MG63 (cell line): Measurements from ENCODE around the gene ZNF746. TPM values are rescaled to one million over a fixed set of nuclear protein-coding genes. Genes with fewer than 3 reads are reported as not detected.
"Not testable (repeated sequence)": the region's sequence is repeated elsewhere in the genome, so short reads cannot be mapped to it uniquely, and the experiment has no call there.

ENCODE experiments used
- DNase-seq: peaks from one replicate; pipeline ENCODE4 v3.0.0-alpha.2; 2020
- H3K27me3 ChIP-seq: fragments of 250-450 bp; sonication (Bioruptor Pico); 2 replicates; pipeline ENCODE4 v1.5.1; 2020; ENCODE audit warnings: mild to moderate bottlenecking, moderate library complexity
- H3K36me3 ChIP-seq: fragments of 250-450 bp; sonication (Bioruptor Pico); 2 replicates; pipeline ENCODE4 v1.5.1; 2020; ENCODE audit warnings: mild to moderate bottlenecking, moderate library complexity
- H3K4me3 ChIP-seq: fragments of 250-450 bp; sonication (Bioruptor Pico); 2 replicates; pipeline ENCODE4 v1.5.1; 2020; ENCODE audit warnings: mild to moderate bottlenecking, moderate library complexity
- H3K9me3 ChIP-seq: fragments of 250-450 bp; sonication (Bioruptor Pico); 2 replicates; pipeline ENCODE4 v1.5.1; 2020; ENCODE audit warnings: mild to moderate bottlenecking, moderate library complexity
- total RNA-seq: library from RNA; depleted of rRNA; stranded (reverse); fragments of >200 nt; shearing (Covaris generic); gene quantifications from 2 replicates; pipeline ENCODE4 v1.2.3, GENCODE V29; 2014; ENCODE audit warnings: low replicate concordance

The ZNF746 gene
- total RNA-seq, 1 experiment from 2014 or later = 14.4 TPM

DNA sequence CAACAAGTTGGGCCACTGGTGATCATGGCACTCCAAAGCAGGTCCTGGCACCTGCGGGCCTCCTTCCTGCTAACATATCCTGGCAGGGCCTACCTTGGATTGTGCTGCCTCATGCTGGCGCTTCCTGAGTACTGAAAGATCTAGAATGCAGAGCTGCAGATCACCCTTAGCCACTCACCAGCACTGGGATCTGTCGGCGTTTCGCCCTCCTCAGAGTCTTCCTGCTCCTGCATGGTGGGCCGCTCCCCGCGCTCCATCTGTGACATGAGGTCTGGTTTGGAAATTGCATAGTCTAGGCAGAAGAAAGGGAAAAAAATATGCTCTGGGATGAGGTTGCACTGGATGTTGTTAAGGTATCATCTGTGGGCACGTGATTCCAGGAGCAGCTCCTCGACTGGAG lies 46.8 kb downstream of the ZNF746 start:
- no peak for DNase-seq
- H3K36me3 ChIP-seq = peaks cover 8% of the 10 kb centered on the region
- H3K9me3 ChIP-seq = no peaks in the 10 kb centered on the region
- H3K4me3 ChIP-seq = no peak overlapping the region
- H3K27me3 ChIP-seq = no peaks in the 10 kb centered on the region

DNA sequence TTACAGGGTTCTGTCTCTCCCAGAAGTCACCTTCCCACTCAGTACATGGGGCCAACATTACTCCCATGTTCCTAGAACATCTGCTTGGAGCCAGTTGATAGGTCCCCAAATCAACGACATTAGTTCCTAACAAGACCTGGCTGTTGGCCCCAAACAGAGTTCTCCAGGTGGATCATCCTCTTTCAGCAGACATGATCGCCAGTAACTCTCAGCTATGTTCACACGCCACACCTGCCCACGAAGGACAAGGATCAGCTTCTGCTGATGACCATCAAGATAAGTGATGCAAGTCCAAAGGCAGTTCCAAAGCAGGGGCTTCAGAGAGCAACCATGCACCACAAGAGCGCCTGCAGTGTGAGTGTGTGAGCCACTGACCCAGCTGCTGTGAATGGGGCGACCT lies 47.7 kb downstream of the ZNF746 start:
- H3K36me3 ChIP-seq = peaks cover 8% of the 10 kb centered on the region
- DNase-seq = no peak
- no peak overlapping the region for H3K4me3 ChIP-seq
- H3K27me3 ChIP-seq = no peaks in the 10 kb centered on the region
- H3K9me3 ChIP-seq = no peaks in the 10 kb centered on the region

DNA sequence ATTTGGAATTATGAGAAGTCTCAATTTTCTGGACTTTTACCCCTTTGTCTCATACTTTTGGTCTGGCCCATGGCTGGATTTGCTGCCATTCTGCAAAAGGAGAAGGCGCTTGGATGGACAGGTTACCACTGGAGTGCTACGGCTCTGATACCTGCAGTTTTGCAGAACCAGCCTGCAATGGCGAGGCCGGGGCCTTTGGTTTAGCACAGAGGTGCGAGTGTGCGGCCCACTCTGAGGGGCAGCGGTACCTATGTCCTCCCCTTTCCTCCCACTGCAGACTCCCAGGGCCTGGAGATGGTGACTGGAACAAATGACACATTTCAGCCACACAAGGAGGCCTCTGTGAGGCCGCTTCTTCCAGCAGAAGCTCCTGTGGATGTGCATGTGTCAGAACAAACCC lies 48.6 kb downstream of the ZNF746 start:
- H3K4me3 ChIP-seq = no peak overlapping the region
- DNase-seq = no peak
- H3K27me3 ChIP-seq = no peaks in the 10 kb centered on the region
- H3K9me3 ChIP-seq = no peaks in the 10 kb centered on the region
- H3K36me3 ChIP-seq = peaks cover 5% of the 10 kb centered on the region

DNA sequence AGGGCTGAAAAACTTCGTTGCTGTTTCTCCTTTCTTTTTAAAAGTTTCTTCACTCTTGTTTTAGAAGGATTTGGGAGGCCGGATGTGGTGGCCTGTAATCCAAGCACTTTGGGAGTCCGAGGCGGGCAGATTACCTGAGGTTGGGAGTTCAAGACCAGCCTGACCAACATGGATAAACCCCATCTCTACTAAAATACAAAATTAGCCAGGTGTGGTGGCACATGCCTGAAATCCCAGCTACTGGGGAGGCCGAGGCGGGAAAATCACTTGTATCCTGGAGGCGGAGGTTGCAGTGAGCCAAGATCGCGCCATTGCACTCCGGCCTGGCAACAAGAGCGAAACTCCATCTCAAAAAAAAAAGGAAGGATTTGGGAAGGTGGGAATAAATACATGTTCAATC lies 51.6 kb downstream of the ZNF746 start:
- not testable (repeated sequence) for H3K36me3 ChIP-seq, DNase-seq, H3K9me3 ChIP-seq, H3K27me3 ChIP-seq, H3K4me3 ChIP-seq

DNA sequence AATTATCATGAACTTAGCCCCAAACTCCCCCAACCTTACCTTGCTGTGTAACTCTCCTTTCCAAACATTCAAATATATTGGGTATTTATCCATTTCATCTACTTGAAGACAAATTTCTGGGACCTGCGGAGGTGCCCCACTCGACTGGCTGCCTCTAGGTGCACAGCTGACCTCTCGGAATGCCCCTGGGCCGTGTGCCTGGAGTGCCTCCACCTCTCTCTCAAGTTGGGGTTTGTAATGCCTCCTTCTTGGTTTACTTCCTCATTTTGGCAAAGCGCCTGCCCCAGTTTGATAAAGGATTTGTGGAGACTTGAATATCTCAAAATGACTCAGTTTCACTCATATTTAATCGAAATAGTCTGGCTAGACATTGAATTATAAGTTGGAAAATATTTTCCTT lies 53.3 kb downstream of the ZNF746 start:
- H3K9me3 ChIP-seq = no peaks in the 10 kb centered on the region
- no peaks in the 10 kb centered on the region for H3K36me3 ChIP-seq
- no peak for DNase-seq
- H3K27me3 ChIP-seq = no peaks in the 10 kb centered on the region
- no peak overlapping the region for H3K4me3 ChIP-seq

DNA sequence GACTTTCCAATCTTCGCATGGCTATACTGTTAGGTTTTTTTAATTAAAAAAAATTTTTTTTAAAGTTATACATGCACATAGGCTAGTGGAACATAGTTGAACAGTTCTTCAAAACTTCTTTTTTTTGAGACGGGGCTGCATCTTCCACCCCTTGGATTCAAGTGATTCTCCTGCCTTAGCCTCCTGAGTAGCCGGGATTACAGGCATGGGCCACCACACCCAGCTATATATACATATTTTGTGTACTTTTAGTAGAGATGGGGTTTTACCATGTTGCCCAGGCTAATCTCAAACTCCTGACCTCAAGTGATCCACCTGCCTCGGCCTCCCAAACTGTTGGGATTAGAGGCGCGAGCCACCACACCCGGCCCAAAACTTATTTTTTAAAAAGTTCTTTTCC lies 54.1 kb downstream of the ZNF746 start:
- no peaks in the 10 kb centered on the region for H3K27me3 ChIP-seq
- DNase-seq = no peak
- H3K4me3 ChIP-seq = no peak overlapping the region
- no peaks in the 10 kb centered on the region for H3K36me3 ChIP-seq
- H3K9me3 ChIP-seq = no peaks in the 10 kb centered on the region

DNA sequence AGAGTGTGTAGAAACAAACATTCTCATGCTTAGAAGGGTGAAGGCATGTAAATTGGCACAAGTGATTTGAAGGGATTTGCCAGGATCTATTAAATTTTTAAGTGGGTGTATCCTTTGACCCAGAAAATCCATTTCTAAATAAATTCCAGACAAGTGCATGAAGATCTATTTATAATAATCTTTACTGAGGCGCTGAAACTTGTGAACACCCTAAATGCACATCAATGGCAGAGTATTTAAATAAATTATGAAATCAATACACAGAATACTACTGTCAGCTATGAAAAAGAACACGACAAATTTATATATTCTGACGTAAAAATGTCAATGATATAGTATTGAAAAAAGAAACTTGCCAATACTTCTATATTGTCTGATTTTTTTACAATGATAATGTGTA lies 54.7 kb downstream of the ZNF746 start:
- Histone ChIP-seq H3K9me3 (no peaks in the 10 kb centered on the region), H3K27me3 (no peaks in the 10 kb centered on the region), H3K36me3 (no peaks in the 10 kb centered on the region), H3K4me3 (no peak overlapping the region)
- no peak for DNase-seq

DNA sequence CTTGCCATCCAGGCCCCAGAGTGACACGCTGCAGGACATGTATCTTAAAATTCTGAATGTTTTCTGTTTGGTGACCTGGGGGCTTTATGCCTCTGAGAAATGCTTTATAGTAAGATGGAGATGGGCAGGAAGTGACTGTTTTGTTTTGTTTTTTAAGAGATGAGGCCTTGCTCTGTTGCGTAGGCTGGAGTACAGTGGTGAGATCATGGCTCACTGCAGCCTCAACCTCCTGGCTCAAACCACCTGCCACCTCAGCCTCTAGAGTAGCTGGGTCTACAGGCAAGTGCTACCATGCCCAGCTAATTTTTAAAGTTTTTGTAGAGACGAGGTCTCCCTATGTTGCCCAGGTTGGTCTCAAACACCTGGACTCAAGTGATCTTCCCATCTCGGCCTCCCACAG lies 57.4 kb downstream of the ZNF746 start:
- H3K36me3 ChIP-seq = no peaks in the 10 kb centered on the region
- no peak for DNase-seq

DNA sequence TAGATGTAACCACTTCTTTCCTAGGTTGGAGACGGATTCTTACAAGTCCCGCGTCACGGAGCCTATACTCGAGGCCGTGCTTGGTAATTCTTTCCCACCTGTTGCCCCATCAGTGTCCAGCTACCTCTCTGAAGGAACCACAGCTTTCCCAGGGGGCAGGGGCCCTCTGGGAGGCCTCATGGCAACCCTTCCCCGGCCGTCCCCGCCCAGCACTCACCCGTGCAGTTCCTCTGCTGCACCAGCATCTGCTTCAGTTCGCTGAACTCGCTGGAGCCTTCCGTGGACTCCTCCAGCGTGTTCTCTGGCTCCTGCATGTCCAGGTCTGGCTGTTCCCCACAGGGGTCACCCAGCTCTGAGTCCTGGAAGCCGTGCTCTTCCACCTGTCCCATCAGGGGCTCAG lies 61.3 kb downstream of the ZNF746 start:
- H3K36me3 ChIP-seq = no peaks in the 10 kb centered on the region; the same call in 1 of the 2 replicates
- no peak for DNase-seq

More for the DNA sequence above, 57.4 kb downstream of the ZNF746 start:
- Histone ChIP-seq H3K9me3 (no peaks in the 10 kb centered on the region), H3K27me3 (no peaks in the 10 kb centered on the region), H3K4me3 (no peak overlapping the region)

DNA sequence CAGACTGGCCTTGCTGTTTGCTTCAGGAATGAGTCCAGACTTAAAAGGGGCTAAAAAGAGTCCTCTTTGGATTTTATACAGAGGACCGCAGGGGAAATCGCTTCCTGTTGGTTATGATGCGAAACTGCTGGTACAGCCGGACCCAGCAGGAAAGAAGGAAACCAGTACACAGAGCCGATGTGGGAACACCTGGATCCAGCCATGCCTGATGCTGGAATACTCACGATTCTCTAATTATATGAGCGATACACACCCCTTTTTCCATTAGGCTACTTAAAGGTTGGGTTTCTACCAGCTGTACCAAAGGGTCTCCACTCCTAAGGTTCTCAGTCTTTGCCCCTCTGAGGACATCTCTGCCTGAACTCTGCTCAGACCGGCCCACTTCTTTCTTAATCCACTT lies 64.5 kb downstream of the ZNF746 start:
- no peaks in the 10 kb centered on the region for H3K27me3 ChIP-seq
- H3K36me3 ChIP-seq = no peaks in the 10 kb centered on the region; the same call in 1 of the 2 replicates
- no peaks in the 10 kb centered on the region for H3K9me3 ChIP-seq
- H3K4me3 ChIP-seq = no peak overlapping the region
- no peak for DNase-seq

More for the DNA sequence above, 61.3 kb downstream of the ZNF746 start:
- no peaks in the 10 kb centered on the region for H3K27me3 ChIP-seq
- no peaks in the 10 kb centered on the region for H3K9me3 ChIP-seq
- H3K4me3 ChIP-seq = no peak overlapping the region

DNA sequence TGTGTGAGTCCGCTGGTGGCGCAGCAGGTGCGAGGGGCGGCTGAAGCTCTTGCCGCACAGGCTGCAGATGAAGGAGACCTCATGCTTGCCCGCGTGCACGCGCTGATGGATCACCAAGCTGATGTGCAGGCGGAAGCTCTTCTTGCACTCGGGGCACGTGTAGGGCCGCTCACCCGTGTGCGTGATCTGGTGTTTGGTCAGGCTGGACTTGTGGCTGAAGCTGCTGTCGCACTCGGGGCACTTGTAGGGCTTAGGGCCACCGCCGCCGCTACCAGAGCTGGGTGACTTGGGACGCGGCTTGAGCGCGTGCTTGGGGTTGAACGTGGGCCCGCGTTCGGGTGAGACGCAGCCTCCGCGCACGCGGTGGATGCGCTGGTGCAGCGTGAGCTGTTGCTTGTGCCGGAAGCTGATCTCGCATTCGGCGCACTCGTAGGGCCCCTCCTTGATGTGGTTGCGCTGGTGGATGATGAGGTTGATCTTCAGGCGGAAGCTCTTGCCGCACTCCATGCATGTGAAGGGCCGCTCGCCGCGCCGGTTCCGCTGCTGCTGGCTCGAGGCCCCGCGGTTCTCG lies 65.4 kb downstream of the ZNF746 start:
- Histone ChIP-seq H3K9me3 (no peaks in the 10 kb centered on the region), H3K4me3 (no peak overlapping the region), H3K27me3 (no peaks in the 10 kb centered on the region), H3K36me3 (no peaks in the 10 kb centered on the region; the same call in 1 of the 2 replicates)
- no peak for DNase-seq

DNA sequence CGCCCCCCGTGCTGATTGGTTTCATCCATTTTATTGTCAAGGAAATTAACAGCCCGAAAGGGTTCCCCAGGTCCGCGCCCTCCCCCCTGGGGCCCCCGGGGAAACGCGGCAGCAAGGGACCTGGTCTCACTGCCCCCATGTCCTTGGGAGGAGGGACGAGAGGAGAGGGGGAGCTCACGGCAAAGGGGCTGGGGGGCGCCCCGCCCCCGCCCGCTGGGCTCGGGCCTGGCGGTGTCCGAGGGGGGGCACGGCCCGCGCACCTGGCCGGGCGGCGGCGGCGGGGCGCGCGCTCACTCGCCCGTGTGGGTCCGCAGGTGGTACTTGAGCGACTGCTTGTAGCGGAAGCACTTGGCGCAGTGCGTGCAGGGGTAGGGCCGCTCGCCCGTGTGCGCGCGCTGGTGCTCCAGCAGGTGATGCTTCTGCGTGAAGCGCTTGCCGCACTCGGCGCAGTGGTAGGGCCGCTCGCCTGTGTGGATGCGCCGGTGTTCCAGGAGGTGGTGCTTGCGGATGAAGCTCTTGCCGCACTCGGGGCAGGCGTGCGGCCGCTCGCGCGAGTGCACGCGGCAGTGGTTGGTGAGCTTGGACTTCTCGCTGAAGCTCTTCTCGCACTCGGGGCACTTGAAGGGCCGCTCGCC lies 66.0 kb downstream of the ZNF746 start:
- H3K36me3 ChIP-seq = no peaks in the 10 kb centered on the region; the same call in 1 of the 2 replicates

DNA sequence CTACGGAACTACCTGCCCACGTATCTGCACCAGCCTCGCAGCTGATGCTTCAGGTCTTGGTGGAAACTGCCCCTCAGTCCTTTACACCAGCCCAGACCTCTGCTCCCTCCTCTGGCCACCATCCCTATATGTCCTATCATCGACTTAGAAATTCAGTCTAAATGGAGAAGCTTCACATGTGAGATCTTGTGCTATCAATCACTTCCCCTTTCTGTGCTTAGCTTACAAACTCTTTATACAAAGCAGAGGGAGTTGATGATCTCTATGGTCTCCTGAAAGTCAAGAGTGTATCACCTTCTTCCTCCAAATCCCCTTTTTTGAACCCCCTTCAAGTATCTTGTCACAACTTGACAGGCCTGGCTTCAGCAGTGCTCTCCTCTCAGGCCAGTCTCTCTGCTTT lies 67.4 kb downstream of the ZNF746 start:
- no peaks in the 10 kb centered on the region; the same call in 1 of the 2 replicates for H3K36me3 ChIP-seq
- H3K27me3 ChIP-seq = no peaks in the 10 kb centered on the region
- no peak for DNase-seq
- H3K9me3 ChIP-seq = no peaks in the 10 kb centered on the region
- H3K4me3 ChIP-seq = no peak overlapping the region

More for the DNA sequence above, 66.0 kb downstream of the ZNF746 start:
- H3K27me3 ChIP-seq = no peaks in the 10 kb centered on the region
- H3K9me3 ChIP-seq = no peaks in the 10 kb centered on the region
- no peak overlapping the region for H3K4me3 ChIP-seq
- no peak for DNase-seq

DNA sequence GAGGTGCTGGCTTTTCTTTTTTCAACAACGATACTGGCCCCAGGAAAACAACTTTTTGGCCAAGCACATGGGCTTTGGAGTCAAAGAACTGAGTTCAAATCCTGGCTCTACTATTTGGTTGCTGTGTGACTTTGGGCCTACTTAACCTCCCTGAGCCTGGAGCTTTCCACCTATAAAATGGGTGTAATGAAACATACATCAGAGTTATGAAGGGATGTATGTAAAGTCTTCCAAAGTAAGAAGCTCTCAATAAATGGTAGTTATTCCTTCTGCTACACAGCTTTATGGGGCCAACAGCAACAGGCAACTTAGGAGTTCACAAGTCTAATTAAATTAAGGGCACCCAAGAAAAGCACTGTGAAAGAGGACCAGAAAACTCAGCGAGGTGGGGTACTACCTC lies 69.7 kb downstream of the ZNF746 start:
- DNase-seq = no peak
- Histone ChIP-seq H3K36me3 (no peaks in the 10 kb centered on the region), H3K27me3 (no peaks in the 10 kb centered on the region), H3K4me3 (no peak overlapping the region), H3K9me3 (no peaks in the 10 kb centered on the region)

DNA sequence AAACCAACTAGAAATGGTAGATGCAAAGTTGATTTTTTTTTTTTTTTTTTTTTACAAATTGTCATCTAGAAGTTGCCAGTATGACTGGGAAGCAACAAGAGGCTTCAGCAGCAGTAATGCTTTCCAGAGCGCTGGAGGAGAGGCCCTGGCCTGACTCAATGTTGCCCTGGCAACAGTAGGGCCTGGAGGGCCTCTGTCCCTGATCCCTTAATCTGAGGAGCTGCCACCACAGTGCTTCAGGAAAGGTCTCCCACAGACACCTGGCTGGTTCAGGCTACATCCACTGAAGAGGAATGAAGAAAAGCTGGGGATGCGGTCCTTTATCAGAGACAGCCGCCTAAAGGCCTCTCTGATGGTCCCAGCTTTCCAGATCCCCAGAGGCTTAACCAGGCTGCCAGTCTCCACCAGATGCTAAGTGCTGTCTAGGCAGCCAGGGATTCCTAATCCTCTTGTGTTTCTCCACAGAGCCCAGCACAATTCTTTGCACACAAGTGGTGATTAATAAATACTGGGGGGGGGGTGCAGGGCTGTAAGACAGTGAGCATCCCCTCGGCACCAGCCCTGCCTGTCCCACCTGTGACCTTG lies 70.4 kb downstream of the ZNF746 start:
- Histone ChIP-seq H3K27me3 (no peaks in the 10 kb centered on the region), H3K36me3 (no peaks in the 10 kb centered on the region), H3K9me3 (no peaks in the 10 kb centered on the region), H3K4me3 (no peak overlapping the region)
- no peak for DNase-seq

DNA sequence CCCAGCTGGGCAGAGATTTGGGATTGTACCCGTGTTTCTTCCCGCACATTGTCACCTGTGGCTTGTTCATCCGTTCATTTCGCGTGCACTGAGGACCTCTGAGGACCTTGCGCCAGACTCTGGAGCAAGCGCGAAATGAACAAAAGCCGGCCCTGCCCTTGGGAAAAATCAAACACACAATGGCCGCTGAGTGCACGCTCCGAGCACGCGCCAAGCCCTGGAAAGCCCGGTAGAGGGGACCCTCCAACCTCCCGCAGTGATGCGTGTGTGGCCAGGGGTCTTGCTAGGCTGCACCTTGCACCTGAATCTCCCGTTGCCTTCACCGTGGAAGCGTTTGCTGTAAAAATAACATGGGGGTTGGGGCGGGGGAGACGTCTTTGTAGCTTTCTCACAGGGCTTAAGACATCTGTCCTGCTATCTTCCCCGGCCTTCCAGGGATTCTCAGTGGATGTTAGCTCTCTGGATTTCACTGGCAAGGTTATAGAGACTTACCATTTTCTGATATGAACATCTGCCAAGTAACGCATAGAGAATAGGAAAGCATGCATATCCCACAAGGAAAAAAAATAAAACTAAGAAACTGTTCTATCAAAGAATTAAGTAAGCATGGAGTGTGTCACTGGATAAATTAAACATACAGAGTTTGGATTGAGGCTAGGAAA lies 74.0 kb downstream of the ZNF746 start:
- H3K4me3 ChIP-seq = no peak overlapping the region
- DNase-seq = no peak
- no peaks in the 10 kb centered on the region for H3K27me3 ChIP-seq
- H3K36me3 ChIP-seq = no peaks in the 10 kb centered on the region
- no peaks in the 10 kb centered on the region for H3K9me3 ChIP-seq

DNA sequence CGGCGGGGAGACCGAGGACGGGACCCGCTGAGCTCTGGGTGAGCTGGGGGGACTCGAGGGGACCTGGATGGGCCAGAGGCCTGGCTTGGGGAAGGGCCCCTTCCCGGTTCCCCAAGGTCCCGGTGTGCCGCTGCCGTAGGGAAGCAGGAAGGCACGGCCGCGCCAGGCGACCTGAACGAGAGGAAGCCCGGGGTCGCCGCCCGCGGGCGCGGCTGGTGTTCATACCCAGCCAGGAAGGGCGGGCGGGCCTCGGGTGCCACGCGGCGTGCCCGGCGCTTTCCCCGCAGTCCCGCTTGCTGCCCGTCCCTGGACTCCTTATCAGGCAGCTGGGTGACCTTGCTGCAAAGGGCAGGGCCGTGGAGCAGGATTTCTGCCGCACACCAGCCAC lies 74.7 kb downstream of the ZNF746 start:
- no peak for DNase-seq
- Histone ChIP-seq H3K4me3 (no peak overlapping the region), H3K27me3 (no peaks in the 10 kb centered on the region), H3K9me3 (no peaks in the 10 kb centered on the region), H3K36me3 (no peaks in the 10 kb centered on the region)
